Suprapubic skin (tissue), 4 donors: ENCODE measurements around the gene AFF4.

Experiments used
- EP300 ChIP-seq: sonication (generic); formaldehyde crosslinking; IDR thresholded peaks from one replicate; pipeline ENCODE4 v1.6.1; 2017; ENCODE audit warnings: antibody characterized with exemption
- POLR2A ChIP-seq, 2 donors: fragments of 450-650 bp; IDR thresholded peaks; one replicate each; pipeline ENCODE4 v1.6.1; 2017; ENCODE audit warnings: antibody characterized with exemption in 2 of 2, mild to moderate bottlenecking in 2 of 2, moderate library complexity in 2 of 2
- POLR2AphosphoS5 ChIP-seq, 3 donors: sonication (generic); formaldehyde crosslinking; IDR thresholded peaks; one replicate each; pipeline ENCODE4 v1.6.1; 2017; ENCODE audit warnings: antibody characterized with exemption in 3 of 3
- TF ChIP-seq, protein P1 (sequence below), 2 donors: fragments of 200-600 bp in 1 of 2; fragments of 450-650 bp in 1 of 2; sonication (generic) in 1 of 2; IDR thresholded peaks; one replicate each; pipeline ENCODE4 v1.5.1; 2016 to 2019; ENCODE audit warnings: antibody characterized with exemption in 2 of 2, mild to moderate bottlenecking in 1 of 2, moderate library complexity in 1 of 2

DNA sequence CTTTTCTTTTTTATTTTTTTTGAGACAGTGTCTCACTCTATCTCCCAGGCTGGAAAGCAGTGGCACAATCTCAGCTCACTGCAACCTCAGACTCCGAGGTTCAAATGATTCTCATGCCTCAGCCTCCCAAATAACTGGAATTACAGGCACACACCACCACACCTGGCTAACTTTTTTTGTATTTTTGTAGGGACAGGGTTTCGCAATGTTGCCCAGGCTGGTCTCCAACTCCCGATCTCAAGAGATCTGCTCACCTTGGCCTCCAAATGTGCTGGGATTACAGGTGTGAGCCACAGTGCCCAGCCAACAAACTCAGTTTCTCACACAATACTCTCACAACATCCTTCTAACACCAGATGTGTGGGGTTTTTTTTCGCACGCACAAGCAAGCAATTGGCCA, 22.1 kb downstream of the AFF4 start:
- TF ChIP-seq POLR2A (IDR thresholded peaks at IDR 0.05) (no peak), POLR2AphosphoS5 (IDR thresholded peaks at IDR 0.05) (no peak), EP300 (no peak)
- TF ChIP-seq, protein P1, sequence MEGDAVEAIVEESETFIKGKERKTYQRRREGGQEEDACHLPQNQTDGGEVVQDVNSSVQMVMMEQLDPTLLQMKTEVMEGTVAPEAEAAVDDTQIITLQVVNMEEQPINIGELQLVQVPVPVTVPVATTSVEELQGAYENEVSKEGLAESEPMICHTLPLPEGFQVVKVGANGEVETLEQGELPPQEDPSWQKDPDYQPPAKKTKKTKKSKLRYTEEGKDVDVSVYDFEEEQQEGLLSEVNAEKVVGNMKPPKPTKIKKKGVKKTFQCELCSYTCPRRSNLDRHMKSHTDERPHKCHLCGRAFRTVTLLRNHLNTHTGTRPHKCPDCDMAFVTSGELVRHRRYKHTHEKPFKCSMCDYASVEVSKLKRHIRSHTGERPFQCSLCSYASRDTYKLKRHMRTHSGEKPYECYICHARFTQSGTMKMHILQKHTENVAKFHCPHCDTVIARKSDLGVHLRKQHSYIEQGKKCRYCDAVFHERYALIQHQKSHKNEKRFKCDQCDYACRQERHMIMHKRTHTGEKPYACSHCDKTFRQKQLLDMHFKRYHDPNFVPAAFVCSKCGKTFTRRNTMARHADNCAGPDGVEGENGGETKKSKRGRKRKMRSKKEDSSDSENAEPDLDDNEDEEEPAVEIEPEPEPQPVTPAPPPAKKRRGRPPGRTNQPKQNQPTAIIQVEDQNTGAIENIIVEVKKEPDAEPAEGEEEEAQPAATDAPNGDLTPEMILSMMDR (IDR thresholded peaks at IDR 0.05), result no peak
